Epithelial cell of proximal tubule (primary cell): ENCODE measurements around the gene PCK2. TPM values are rescaled to one million over a fixed set of nuclear protein-coding genes. Genes with fewer than 3 reads are reported as not detected.

Experiments
- DNase-seq: peaks from one replicate; pipeline ENCODE4 v3.0.0-alpha.2; 2011; ENCODE audit warnings: low read depth
- H3K4me3 ChIP-seq: 2 replicates; pipeline ENCODE4 v1.5.1; 2011; ENCODE audit warnings: low read depth, mild to moderate bottlenecking, low read length
- CTCF ChIP-seq: conservative IDR thresholded peaks from 2 replicates; pipeline ENCODE4 v1.5.1; 2012; ENCODE audit warnings: low read depth, mild to moderate bottlenecking, low read length
- total RNA-seq: library from RNA; depleted of rRNA; stranded (reverse); fragments of >200 nt; gene quantifications from 2 replicates; pipeline ENCODE4 v1.2.3, GENCODE V29; 2015

Gene PCK2
- total RNA-seq, 1 donor from 2014 or later, result 40.0 TPM

DNA sequence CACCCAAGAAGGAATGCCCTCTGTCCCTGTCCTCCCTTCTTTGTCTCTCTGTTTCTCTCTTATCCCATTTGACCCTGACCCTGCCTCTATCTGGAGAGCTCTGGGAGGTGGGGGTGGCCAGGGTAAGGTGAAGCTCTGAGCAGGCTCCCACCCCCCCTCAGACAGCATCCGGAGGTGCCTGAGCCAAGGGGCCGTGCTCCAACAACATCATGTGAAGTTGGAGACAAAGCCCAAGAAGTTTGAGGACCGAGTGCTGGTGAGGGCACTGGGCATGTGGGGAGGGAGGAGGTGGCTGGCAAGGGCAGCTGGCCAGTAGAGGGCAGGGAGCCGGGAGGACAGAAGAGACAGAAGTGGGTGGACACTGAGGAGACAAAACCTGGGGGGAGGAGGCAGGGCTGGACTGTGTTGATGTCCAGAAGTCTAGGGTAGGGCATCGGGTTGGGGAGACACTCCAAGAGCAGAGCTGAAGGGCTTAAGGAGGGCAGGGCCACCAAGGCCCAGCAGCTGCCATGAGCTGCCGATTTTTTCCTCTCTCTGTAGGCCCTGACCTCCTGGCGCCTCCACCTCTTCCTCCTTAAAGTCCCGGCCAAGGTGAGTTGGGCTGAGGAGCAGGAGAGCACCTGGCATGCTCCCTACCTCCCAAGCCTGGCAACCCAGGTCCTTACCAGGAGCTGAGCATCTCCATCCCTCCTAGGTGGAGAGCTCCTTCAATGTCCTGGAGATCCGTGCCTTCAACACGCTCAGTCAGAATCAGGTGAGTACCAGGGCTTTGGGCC lies 40.4 kb upstream of the PCK2 start:
- no peak for TF ChIP-seq CTCF
- DNase-seq, result no peak
- no peak overlapping the region for H3K4me3 ChIP-seq

DNA sequence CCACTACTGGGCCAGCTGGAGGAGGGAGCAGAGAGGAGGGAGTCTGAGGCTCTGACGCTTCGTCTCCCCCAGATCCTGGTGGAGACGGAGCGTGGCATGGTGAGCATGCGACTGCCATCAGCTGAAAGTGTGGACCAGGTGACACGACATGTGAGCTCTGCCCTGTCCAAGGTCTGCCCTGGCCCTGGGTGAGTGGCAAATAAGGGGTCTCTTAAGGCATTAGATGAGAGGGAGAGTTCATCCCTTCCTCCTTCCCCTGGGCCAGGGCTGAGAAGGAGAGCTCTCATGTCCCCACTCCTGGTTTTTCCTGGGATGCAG lies 39.8 kb upstream of the PCK2 start:
- no peak for TF ChIP-seq CTCF
- no peak for DNase-seq
- no peak overlapping the region for H3K4me3 ChIP-seq

GRCh38 chr14:24054646-24055045 lies 39.5 kb upstream of the PCK2 start:
- H3K4me3 ChIP-seq, result no peak overlapping the region
- DNase-seq, result no peak
- TF ChIP-seq CTCF, result no peak

DNA sequence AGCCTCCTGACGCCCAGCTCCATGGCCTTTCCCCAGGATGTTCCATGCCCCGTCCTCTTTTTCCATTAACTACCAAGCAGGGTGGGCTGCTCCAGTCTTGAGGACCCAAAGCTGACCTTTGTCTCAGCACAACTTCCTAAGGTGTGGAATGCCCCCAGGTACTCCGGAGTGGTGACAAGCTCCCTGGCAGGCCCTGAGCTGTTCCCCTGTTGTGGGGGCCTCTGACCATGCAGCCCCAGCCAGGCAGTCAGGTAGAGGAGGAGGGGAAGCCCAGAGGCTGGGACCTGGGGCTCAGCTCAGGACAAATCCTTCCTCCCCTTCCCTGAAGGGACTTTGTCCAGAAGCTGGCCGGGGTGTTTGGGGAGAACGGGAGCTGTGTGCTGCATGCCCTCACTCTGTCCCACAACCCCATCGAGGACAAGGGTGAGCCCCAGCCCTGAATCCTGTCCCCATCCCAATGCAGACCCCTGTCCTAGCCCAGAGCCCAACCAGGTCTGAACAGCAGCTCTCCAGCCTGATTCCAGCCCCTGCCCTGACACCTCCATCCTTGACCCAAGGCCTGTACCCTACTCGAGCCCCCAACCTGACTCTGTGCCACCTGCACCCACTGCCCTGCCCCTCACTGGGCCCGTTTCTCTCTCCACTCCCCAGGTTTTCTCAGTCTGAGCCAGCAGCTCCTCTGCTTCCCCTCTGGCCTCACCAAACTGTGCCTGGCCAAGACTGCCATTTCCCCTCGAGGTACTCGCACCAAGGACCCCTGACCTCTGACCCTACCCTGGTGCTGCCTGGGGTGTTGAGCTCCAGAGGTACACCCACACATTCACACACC lies 37.9 kb upstream of the PCK2 start:
- no peak for DNase-seq
- no peak for TF ChIP-seq CTCF
- no peak overlapping the region for H3K4me3 ChIP-seq

GRCh38 chr14:24056800-24057184 lies 37.3 kb upstream of the PCK2 start:
- no peak for TF ChIP-seq CTCF
- no peak overlapping the region for H3K4me3 ChIP-seq
- no peak for DNase-seq

GRCh38 chr14:24057271-24057670 lies 36.8 kb upstream of the PCK2 start:
- no peak overlapping the region for H3K4me3 ChIP-seq
- TF ChIP-seq CTCF, result no peak
- DNase-seq, result no peak

DNA sequence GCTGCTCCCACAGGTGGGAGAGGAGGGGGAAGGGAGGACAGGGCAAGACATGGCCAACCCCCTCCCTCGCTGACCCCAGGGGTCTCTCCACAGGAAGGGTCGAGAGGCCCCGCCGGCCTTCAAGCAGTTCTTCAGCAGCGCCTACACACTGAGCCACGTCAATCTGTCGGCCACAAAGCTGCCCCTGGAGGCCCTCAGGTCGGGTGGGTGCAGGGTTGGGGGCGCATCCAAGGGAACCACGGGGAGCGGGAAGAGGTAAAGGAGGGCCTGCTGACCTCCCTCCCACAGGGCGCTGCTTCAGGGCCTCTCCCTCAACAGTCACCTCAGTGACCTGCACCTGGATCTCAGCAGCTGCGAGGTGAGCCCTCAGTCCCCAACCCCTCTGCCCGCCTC lies 36.2 kb upstream of the PCK2 start:
- no peak for TF ChIP-seq CTCF
- no peak for DNase-seq
- H3K4me3 ChIP-seq, result no peak overlapping the region
